Subcutaneous abdominal adipose tissue (tissue), 5 donors: Measurements from ENCODE around the gene UBE2L6.

ENCODE experiments used
- H3K27ac ChIP-seq: one replicate; pipeline ENCODE4 v1.7.0; 2013; ENCODE audit warnings: low read depth, mild to moderate bottlenecking, inconsistent platforms, low read length, moderate library complexity
- H3K27me3 ChIP-seq, 5 donors: one replicate each; pipeline ENCODE4 v1.7.0; 2013; ENCODE audit warnings: low read length in 5 of 5, inconsistent platforms in 1 of 5; ENCODE audit not compliant: control insufficient read depth in 5 of 5, insufficient read depth in 4 of 5
- H3K36me3 ChIP-seq, 5 donors: one replicate each; pipeline ENCODE4 v1.7.0; 2013; ENCODE audit warnings: low read length in 5 of 5; ENCODE audit not compliant: control insufficient read depth in 5 of 5, insufficient read depth in 5 of 5
- H3K4me1 ChIP-seq, 5 donors: one replicate each; pipeline ENCODE4 v1.7.0; 2013; ENCODE audit warnings: low read length in 5 of 5, mild to moderate bottlenecking in 3 of 5, moderate library complexity in 1 of 5; ENCODE audit not compliant: control insufficient read depth in 5 of 5, insufficient read depth in 5 of 5
- H3K4me3 ChIP-seq, 5 donors: one replicate each; pipeline ENCODE4 v1.7.0; 2013; ENCODE audit warnings: low read length in 5 of 5, low read depth in 1 of 5
- H3K9ac ChIP-seq, 5 donors: one replicate each; pipeline ENCODE4 v1.7.0; 2013; ENCODE audit warnings: low read length in 5 of 5, mild to moderate bottlenecking in 4 of 5, moderate library complexity in 3 of 5
- H3K9me3 ChIP-seq, 5 donors: one replicate each; pipeline ENCODE4 v1.7.0; 2013; ENCODE audit warnings: low read length in 5 of 5; ENCODE audit not compliant: control insufficient read depth in 5 of 5
- donor health status: healthy.
- donor health status: healthy.
- donor health status: healthy.
- donor health status: healthy.
- donor health status: healthy.

Gene UBE2L6

DNA sequence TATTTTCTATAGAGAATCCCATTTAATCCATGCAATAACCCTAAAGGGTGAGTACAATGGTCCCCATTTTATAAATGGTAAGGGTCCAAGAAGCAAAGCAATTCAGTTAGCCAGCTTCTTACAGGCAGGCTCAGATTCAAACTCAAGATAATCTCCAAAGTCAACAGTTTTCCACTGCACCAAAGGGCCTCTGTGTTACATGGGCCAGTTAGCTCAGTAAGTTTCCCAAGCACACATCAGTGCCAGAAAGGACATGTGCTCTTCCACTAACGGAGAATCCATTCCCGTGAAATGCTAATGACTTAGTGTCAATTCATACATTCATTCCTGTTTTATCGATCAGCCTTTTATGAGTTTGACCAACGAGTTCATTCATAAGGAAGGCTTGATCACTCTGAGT, 63.0 kb downstream of the UBE2L6 start:
- peaks cover 3 to 17% (median 9%) of the 10 kb centered on the region in 5 donors for H3K4me1 ChIP-seq
- H3K4me3 ChIP-seq, result no peak overlapping the region
- H3K9me3 ChIP-seq, result no peaks in the 10 kb centered on the region

DNA sequence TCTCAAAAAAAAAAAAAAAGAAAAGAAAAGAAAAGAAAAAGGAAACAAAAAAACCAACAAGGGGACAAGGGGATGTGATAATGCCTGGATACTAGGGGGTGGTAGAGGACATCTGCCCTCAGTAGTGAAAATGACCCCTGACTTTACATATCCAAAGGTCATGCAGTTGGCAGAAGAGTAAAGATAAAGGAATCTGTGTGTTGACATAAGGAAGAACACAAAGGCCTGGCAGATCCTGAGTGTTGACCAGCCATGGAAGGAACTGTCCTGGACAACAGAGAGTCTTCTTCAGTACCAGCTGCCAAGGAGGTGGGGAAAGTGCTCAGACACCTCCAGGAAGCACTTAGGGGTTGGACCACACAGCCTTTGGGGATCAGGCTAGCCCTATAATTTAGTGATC, 64.6 kb downstream of the UBE2L6 start:
- Histone ChIP-seq H3K4me1 (peaks cover 3 to 30% (median 19%) of the 10 kb centered on the region in 5 donors), H3K36me3 (peaks cover 0 to 11% (median 3%) of the 10 kb centered on the region in 5 donors), H3K9ac (no peak overlapping the region), H3K4me3 (no peak overlapping the region), H3K9me3 (no peaks in the 10 kb centered on the region), H3K27ac (no peak overlapping the region), H3K27me3 (no peaks in the 10 kb centered on the region)

More for the DNA sequence above, 63.0 kb downstream of the UBE2L6 start:
- Histone ChIP-seq H3K9ac (no peak overlapping the region), H3K27me3 (no peaks in the 10 kb centered on the region), H3K27ac (no peak overlapping the region), H3K36me3 (peaks cover 0 to 11% (median 3%) of the 10 kb centered on the region in 5 donors)

DNA sequence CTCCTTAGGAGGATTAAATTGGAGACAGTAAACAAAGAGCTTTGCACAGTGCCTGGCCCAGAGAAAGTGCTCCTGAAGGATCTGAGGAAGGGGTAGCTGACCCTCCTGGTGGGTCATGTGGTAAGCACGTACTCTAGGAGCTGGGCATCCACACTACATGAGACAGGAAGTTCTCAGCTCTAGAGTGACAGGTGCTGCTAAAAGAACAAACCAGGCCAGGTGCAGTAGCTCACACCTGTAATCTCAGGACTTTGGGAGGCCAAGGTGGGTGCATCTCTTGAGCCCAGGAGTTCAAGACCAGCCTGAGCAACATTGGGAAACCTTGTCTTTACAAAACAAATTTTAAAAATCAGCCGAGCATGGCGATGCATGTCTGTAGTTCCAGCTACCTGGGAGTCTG, 65.1 kb downstream of the UBE2L6 start:
- Histone ChIP-seq H3K9ac (no peak overlapping the region), H3K4me3 (no peak overlapping the region), H3K4me1 (peaks cover 3 to 30% (median 19%) of the 10 kb centered on the region in 5 donors), H3K27me3 (no peaks in the 10 kb centered on the region), H3K36me3 (peaks cover 0 to 15% (median 3%) of the 10 kb centered on the region in 5 donors), H3K27ac (no peak overlapping the region), H3K9me3 (no peaks in the 10 kb centered on the region)

DNA sequence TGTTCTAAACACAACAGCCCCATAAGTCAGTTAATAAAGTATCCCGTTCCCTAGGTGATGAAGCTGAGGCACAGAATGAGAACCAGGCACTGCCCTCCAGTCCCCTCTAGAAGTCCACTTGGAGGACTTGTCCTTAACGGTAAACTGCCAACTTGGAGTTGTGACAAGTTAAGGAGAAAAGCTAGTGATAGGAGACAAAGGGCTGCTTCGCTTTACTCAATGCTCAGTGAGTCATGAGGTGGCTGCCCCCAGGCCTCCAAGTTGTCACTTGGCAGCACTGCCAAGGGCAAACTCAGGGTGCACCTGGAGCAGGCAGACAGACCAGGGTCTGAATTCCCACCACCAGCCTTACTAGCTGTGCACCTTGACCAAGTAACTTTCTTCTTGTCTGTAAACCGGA, 65.5 kb downstream of the UBE2L6 start:
- Histone ChIP-seq H3K4me3 (no peak overlapping the region), H3K36me3 (peaks cover 0 to 19% (median 3%) of the 10 kb centered on the region in 5 donors), H3K27ac (no peak overlapping the region), H3K9me3 (no peaks in the 10 kb centered on the region), H3K4me1 (peaks cover 3 to 30% (median 19%) of the 10 kb centered on the region in 5 donors), H3K9ac (no peak overlapping the region), H3K27me3 (no peaks in the 10 kb centered on the region)
